Measurements from ENCODE around the gene GCK. TPM values are rescaled to one million over a fixed set of nuclear protein-coding genes. Genes with fewer than 3 reads are reported as not detected.
"Not testable (repeated sequence)": the region's sequence is repeated elsewhere in the genome, so short reads cannot be mapped to it uniquely, and the experiment has no call there.

GCK gene
- polyA plus RNA-seq, 3 donors from 2014 or later, result not detected

- H3K9me3 Mint-ChIP-seq, result no peaks in the 10 kb centered on the region
Measured at GRCh38 chr7:44136731-44137130, 52.5 kb downstream of the GCK start.

GRCh38 chr7:44134943-44135628, 54.2 kb downstream of the GCK start:
- Mint-ChIP-seq H3K36me3 (no peaks in the 10 kb centered on the region), H3K4me1 (no peaks in the 10 kb centered on the region), H3K27me3 (ENCODE audit: low read depth in 3 of 3) (peaks cover 1 to 6% (median 6%) of the 10 kb centered on the region in 3 donors), H3K9me3 (no peaks in the 10 kb centered on the region), H3K27ac (no peak overlapping the region), H3K4me3 (no peak overlapping the region)
- DNase-seq, result no peak

More at GRCh38 chr7:44136731-44137130, 52.5 kb downstream of the GCK start:
- H3K4me3 Mint-ChIP-seq, result no peak overlapping the region
- H3K27ac Mint-ChIP-seq, result no peak overlapping the region
- H3K4me1 Mint-ChIP-seq, result no peaks in the 10 kb centered on the region
- no peaks in the 10 kb centered on the region for H3K36me3 Mint-ChIP-seq
- no peak for DNase-seq
- peaks cover 1 to 7% (median 6%) of the 10 kb centered on the region in 3 donors for H3K27me3 Mint-ChIP-seq (ENCODE audit: low read depth in 3 of 3)

- H3K36me3 Mint-ChIP-seq, result no peaks in the 10 kb centered on the region
- H3K27ac Mint-ChIP-seq, result no peak overlapping the region
- H3K4me3 Mint-ChIP-seq, result no peak overlapping the region
- no peak for DNase-seq
- H3K9me3 Mint-ChIP-seq, result no peaks in the 10 kb centered on the region
- H3K27me3 Mint-ChIP-seq (ENCODE audit: low read depth in 3 of 3), result peaks cover 1 to 6% (median 2%) of the 10 kb centered on the region in 3 donors
- no peaks in the 10 kb centered on the region for H3K4me1 Mint-ChIP-seq
Measured at GRCh38 chr7:44133295-44133694, 55.9 kb downstream of the GCK start.

GRCh38 chr7:44132039-44132438, 57.2 kb downstream of the GCK start:
- no peak for DNase-seq
- no peaks in the 10 kb centered on the region for H3K4me1 Mint-ChIP-seq
- H3K27ac Mint-ChIP-seq, result no peak overlapping the region
- H3K36me3 Mint-ChIP-seq, result peaks cover 0 to 7% (median 0%) of the 10 kb centered on the region in 3 donors
- peaks cover 0 to 9% (median 0%) of the 10 kb centered on the region in 3 donors for H3K27me3 Mint-ChIP-seq (ENCODE audit: low read depth in 3 of 3)
- no peaks in the 10 kb centered on the region for H3K9me3 Mint-ChIP-seq
- no peak overlapping the region for H3K4me3 Mint-ChIP-seq

GRCh38 chr7:44131173-44132029, 57.8 kb downstream of the GCK start:
- no peak for DNase-seq
- H3K36me3 Mint-ChIP-seq, result peaks cover 0 to 7% (median 0%) of the 10 kb centered on the region in 3 donors
- no peaks in the 10 kb centered on the region for H3K4me1 Mint-ChIP-seq
- no peaks in the 10 kb centered on the region for H3K9me3 Mint-ChIP-seq
- H3K27ac Mint-ChIP-seq, result no peak overlapping the region
- no peak overlapping the region for H3K4me3 Mint-ChIP-seq
- peaks cover 0 to 9% (median 0%) of the 10 kb centered on the region in 3 donors for H3K27me3 Mint-ChIP-seq (ENCODE audit: low read depth in 3 of 3)

GRCh38 chr7:44128721-44129582, 60.3 kb downstream of the GCK start:
- H3K4me1 Mint-ChIP-seq, result peaks cover 0 to 3% of the 10 kb centered on the region in 2 donors
- DNase-seq, result no peak
- H3K27ac Mint-ChIP-seq, result no peak overlapping the region
- H3K9me3 Mint-ChIP-seq, result peaks cover 0 to 3% (median 0%) of the 10 kb centered on the region in 6 donors
- H3K27me3 Mint-ChIP-seq (ENCODE audit: low read depth in 3 of 3), result peaks cover 4 to 9% (median 4%) of the 10 kb centered on the region in 3 donors
- no peak overlapping the region for H3K4me3 Mint-ChIP-seq
- peaks cover 0 to 7% (median 0%) of the 10 kb centered on the region in 3 donors for H3K36me3 Mint-ChIP-seq

- Mint-ChIP-seq H3K27me3 (ENCODE audit: low read depth in 3 of 3) (peaks cover 7 to 15% (median 9%) of the 10 kb centered on the region in 3 donors), H3K36me3 (peaks cover 0 to 7% (median 0%) of the 10 kb centered on the region in 3 donors), H3K4me3 (no peak overlapping the region), H3K27ac (peak overlapping the region in 1 of 6 donors; percentile 0), H3K4me1 (peaks cover 10 to 14% of the 10 kb centered on the region in 2 donors), H3K9me3 (peaks cover 0 to 3% (median 0%) of the 10 kb centered on the region in 6 donors)
- DNase-seq, result no peak
Measured at GRCh38 chr7:44127161-44127560, 62.1 kb downstream of the GCK start.

- DNase-seq, H3K9me3 Mint-ChIP-seq, H3K27ac Mint-ChIP-seq, H3K36me3 Mint-ChIP-seq: not testable (repeated sequence)
- H3K4me1 Mint-ChIP-seq, result peaks cover 11 to 14% of the 10 kb centered on the region in 2 donors
- peak overlapping the region in 1 of 5 donors; percentile 5 for H3K4me3 Mint-ChIP-seq
- peaks cover 7 to 13% (median 9%) of the 10 kb centered on the region in 3 donors for H3K27me3 Mint-ChIP-seq (ENCODE audit: low read depth in 3 of 3)
Measured at GRCh38 chr7:44126574-44126973, 62.7 kb downstream of the GCK start.

- Mint-ChIP-seq H3K9me3 (peaks cover 0 to 3% (median 0%) of the 10 kb centered on the region in 6 donors), H3K36me3 (peaks cover 2 to 16% (median 4%) of the 10 kb centered on the region in 3 donors), H3K4me1 (peaks cover 11 to 17% of the 10 kb centered on the region in 2 donors), H3K27ac (peak overlapping the region in 5 of 6 donors; percentile 31 to 89 (median 82)), H3K4me3 (peak overlapping the region; percentile 47 to 91 (median 66)), H3K27me3 (ENCODE audit: low read depth in 3 of 3) (peaks cover 7 to 15% (median 9%) of the 10 kb centered on the region in 3 donors)
- no peak for DNase-seq
Measured at GRCh38 chr7:44124822-44125202, 64.4 kb downstream of the GCK start.

GRCh38 chr7:44123190-44124003, 65.8 kb downstream of the GCK start, which contains the start of gene POLD2:
TSS of gene POLD2 (minus strand) at chr7:44123548. CDS start at chr7:44122053, 1,495 bp downstream.
- Mint-ChIP-seq H3K36me3 (peaks cover 4 to 17% (median 6%) of the 10 kb centered on the region in 3 donors), H3K27me3 (ENCODE audit: low read depth in 3 of 3) (peaks cover 7 to 15% (median 9%) of the 10 kb centered on the region in 3 donors), H3K4me3 (peak within 1 kb of the TSS; percentile 79 to 92 (median 91)), H3K9me3 (peaks cover 0 to 3% (median 0%) of the 10 kb centered on the region in 6 donors), H3K4me1 (peaks cover 11 to 19% of the 10 kb centered on the region in 2 donors), H3K27ac (peak within 1 kb of the TSS; percentile 70 to 93 (median 90))
- DNase-seq, result peak; percentile 97

- peak overlapping the region; percentile 79 to 92 (median 91) for H3K4me3 Mint-ChIP-seq
- peaks cover 11 to 19% of the 10 kb centered on the region in 2 donors for H3K4me1 Mint-ChIP-seq
- H3K9me3 Mint-ChIP-seq, result peaks cover 0 to 4% (median 0%) of the 10 kb centered on the region in 6 donors
- H3K27me3 Mint-ChIP-seq (ENCODE audit: low read depth in 3 of 3), result peaks cover 7 to 12% (median 9%) of the 10 kb centered on the region in 3 donors
- no peak for DNase-seq
- H3K27ac Mint-ChIP-seq, result peak overlapping the region; percentile 68 to 93 (median 80)
- H3K36me3 Mint-ChIP-seq, result peaks cover 4 to 14% (median 6%) of the 10 kb centered on the region in 3 donors
Measured at GRCh38 chr7:44122529-44122928, 66.7 kb downstream of the GCK start.

GRCh38 chr7:44121761-44122420, 67.3 kb downstream of the GCK start:
- DNase-seq, result no peak
- Mint-ChIP-seq H3K36me3 (peaks cover 4 to 10% (median 6%) of the 10 kb centered on the region in 3 donors), H3K4me3 (peak overlapping the region in 3 of 5 donors; percentile 6 to 79 (median 7)), H3K9me3 (peaks cover 0 to 4% (median 0%) of the 10 kb centered on the region in 6 donors), H3K27ac (peak overlapping the region in 2 of 6 donors; percentile 82 to 90), H3K4me1 (peaks cover 11 to 19% of the 10 kb centered on the region in 2 donors), H3K27me3 (ENCODE audit: low read depth in 3 of 3) (peaks cover 7 to 12% (median 9%) of the 10 kb centered on the region in 3 donors)
